ENCODE measurements around the gene KRTAP1-1.
"Not testable (repeated sequence)": the region's sequence is repeated elsewhere in the genome, so short reads cannot be mapped to it uniquely, and the experiment has no call there.

KRTAP1-1 gene

DNA sequence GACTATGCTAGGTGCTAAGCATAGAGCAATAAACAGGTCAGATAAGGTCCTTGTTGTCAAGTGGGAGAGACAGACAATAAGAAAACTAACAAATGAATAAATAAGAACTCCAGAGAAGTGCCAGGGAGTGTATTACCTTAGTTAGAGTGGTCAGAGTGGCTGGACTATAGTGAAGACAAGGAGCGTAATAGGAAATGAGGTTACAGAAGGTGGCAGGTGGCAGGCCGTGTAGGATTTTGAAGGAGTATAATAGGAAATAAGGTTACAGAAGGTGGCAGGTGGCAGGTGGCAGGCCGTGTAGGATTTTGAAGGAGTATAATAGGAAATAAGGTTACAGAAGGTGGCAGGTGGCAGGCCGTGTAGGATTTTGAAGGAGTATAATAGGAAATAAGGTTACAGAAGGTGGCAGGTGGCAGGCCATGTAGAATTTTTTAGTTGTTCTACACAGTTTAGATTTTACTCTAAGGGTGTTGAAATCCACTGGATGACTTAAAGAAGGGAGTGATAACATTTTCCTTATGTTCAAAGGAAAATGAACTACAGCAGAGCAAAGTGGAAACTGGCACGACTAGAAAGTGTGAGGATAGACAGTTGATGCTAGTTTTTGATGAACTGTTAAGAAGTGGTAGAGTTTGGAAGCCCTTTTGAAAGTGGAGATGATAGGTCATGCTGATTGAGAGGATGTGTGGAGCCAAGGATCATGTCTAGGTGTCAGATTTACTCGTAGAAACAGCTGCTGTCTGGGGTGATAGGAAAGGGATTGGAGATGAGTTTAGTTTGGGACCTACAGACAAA, 28.7 kb downstream of the KRTAP1-1 start:
- DNase-seq (ENCODE audit: low read depth in 2 of 2), result no peak

GRCh38 chr17:41010441-41010840, 30.8 kb downstream of the KRTAP1-1 start:
- DNase-seq (ENCODE audit: low read depth in 2 of 2), result no peak

DNA sequence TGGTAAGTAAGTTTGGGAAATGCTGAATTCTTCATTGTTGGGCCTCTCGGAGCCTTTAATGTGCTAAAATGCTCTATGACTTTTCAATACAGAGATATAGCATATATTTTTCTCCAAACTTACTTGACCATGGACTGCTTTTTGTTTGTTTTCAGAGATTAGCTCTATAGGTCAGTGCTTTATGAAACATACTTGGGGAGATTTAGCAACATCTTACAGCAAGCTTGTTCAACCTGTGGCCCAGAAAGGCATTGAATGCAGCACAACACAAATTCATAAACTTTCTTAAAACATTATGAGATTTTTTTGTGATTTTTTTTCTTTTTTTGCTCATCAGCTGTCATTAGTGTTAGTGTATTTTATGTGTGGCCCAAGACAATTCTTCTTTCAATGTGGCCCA, 31.3 kb downstream of the KRTAP1-1 start:
- DNase-seq (ENCODE audit: low read depth in 2 of 2), result no peak

DNA sequence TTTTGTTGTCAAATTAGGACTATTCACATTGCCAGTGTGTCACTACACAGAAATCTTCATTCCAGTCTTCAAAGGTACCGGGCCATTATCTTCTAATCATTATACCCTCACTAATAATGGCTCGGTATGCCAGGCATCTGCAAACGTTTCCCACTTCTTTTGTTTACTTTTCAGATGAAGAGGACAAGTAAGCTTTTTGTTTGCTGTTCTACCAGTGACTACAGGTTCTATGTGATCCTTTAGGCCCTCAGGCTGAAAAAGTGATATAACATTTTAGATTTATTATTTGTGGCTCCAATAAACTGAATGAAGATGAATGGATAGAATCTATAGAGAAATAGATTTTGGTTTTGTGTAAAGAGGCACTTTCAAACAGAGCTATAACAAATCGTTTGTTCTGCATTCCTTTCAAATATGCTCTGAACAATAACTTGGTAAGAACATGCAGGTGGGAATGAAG, 31.9 kb downstream of the KRTAP1-1 start:
- no peak for DNase-seq (ENCODE audit: low read depth in 2 of 2)

DNA sequence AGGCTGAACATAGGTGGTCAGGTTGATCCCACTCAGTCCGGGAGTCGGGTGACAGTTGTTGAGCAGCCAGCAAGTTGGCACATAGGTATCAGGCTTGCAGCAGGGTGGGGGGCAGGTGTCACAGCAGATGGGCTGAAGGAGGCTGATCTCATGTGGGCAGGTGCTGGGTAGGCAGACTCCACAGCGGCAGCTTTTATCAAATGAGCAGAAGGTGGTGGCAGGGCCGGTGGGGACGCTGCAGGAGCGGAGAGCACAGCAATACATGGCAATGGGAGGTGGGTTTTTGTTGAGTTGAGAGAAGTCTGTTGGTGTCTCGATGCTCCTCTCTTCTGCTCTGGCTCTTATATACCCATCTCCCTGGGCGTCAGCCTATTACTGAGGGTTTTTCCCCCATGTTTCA, 32.4 kb downstream of the KRTAP1-1 start, which contains the start of gene KRTAP3-1:
Gene KRTAP3-1 (minus strand): TSS at position 318 of the 400 bp plus-strand sequence. CDS start 54 bp downstream, at position 264.
- DNase-seq (ENCODE audit: low read depth in 2 of 2), result no peak

- no peak for DNase-seq (ENCODE audit: low read depth in 2 of 2)
Measured at GRCh38 chr17:41004397-41004796, 36.9 kb downstream of the KRTAP1-1 start.

DNA sequence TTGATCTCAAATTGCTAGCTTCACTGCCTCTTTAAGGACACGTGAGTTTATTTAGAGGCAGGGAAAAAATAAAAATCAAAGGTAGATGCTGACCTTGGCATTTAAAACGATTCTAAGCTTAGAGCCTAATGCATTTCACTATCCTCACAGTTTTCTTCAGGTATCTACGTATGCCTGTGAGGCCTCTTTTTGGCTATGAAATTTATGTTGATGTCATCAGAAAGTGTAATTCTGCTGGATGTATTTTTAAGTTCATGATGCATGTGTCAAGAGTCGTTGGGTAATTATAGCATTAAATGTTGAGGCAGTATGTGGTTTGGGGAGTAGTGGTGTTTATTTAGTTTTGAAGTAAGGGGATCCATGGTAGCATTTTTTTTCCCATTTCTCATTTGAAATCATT, 37.3 kb downstream of the KRTAP1-1 start:
- no peak for DNase-seq (ENCODE audit: low read depth in 2 of 2)

DNA sequence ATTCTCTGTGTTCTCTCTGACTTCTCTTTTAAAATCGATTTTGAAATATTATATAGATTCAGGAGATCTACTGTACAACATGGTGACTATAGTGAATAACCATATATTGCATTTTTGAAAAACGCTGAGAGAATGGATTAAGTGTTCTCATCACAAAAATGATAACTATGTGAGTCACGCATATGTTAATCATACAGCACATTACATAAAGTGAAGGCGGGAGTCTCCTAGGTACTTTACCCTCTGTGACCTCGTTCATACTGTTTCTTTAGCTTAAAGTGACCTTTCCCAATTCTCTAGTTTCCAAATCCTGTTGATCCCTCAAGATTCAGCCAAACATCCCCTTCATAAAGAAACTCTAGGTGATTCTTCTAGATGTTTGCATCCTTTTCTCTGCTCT, 38.4 kb downstream of the KRTAP1-1 start:
- DNase-seq (ENCODE audit: low read depth in 2 of 2), result no peak

- DNase-seq (ENCODE audit: low read depth in 2 of 2), result no peak
Measured at GRCh38 chr17:41001795-41002194, 39.5 kb downstream of the KRTAP1-1 start.

DNA sequence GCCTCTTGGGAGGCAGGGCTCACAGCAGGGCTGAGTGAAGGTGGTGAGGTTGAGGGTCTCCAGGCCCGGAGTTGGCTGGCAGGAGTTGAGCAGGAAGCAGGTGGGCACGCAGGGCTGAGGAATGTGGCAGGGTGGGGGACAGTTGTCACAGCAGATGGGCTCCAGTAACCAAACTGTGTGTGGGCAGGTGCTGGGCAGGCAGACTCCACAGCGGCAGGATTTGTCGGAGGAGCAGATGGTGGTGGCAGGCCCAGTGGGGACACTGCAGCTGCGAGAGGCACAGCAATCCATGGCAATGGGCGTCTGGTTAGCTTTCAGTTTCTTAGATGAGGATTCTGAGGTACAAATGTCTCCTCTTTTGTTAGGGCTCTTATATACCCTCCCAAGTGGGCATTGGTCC, 41.7 kb downstream of the KRTAP1-1 start, which contains the start of gene KRTAP3-2:
Gene KRTAP3-2 (minus strand): TSS at position 344 of the 400 bp plus-strand sequence. CDS start 53 bp downstream, at position 291.
- not testable (repeated sequence) for DNase-seq (ENCODE audit: low read depth in 2 of 2)

GRCh38 chr17:40997361-40997760, 43.9 kb downstream of the KRTAP1-1 start:
- DNase-seq (ENCODE audit: low read depth in 2 of 2), result no peak

- no peak for DNase-seq (ENCODE audit: low read depth in 2 of 2)
Measured at GRCh38 chr17:40996829-40997228, 44.4 kb downstream of the KRTAP1-1 start.

DNA sequence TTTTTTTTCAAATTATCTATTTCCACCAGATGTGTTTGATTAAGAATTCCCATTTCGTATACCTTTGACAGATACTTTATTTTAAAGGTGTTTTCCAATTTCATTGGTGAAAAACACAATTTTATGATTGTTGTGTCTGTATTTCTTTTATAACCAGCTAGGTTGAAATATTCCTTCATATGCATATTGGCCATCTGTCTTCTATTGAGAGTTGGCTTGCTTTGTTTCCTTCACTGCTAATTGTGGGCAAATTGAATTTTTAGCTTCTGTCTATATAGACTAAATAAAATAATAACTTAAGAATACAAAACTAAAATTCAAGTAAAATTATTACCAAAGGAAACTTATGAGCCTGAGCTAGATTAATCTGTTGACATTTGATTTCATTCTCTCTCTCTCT, 46.1 kb downstream of the KRTAP1-1 start:
- DNase-seq (ENCODE audit: low read depth in 2 of 2), result no peak

DNA sequence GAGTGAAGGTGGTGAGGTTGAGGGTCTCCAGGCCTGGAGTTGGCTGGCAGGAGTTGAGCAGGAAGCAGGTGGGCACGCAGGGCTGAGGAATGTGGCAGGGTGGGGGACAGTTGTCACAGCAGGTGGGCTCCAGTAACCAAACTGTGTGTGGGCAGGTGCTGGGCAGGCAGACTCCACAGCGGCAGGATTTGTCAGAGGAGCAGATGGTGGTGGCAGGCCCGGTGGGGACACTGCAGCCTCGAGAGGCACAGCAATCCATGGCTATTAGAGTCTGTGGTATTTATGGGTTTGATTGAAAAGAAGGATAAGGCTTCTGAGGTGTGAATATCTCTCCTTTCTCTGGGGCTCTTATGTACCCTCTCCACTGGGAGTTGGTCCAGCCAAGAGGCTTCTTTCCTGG, 47.4 kb downstream of the KRTAP1-1 start, which contains the start of gene KRTAP3-3:
Gene KRTAP3-3 (minus strand): TSS at position 326 of the 400 bp plus-strand sequence. CDS start 67 bp downstream, at position 259.
- no peak for DNase-seq (ENCODE audit: low read depth in 2 of 2)

DNA sequence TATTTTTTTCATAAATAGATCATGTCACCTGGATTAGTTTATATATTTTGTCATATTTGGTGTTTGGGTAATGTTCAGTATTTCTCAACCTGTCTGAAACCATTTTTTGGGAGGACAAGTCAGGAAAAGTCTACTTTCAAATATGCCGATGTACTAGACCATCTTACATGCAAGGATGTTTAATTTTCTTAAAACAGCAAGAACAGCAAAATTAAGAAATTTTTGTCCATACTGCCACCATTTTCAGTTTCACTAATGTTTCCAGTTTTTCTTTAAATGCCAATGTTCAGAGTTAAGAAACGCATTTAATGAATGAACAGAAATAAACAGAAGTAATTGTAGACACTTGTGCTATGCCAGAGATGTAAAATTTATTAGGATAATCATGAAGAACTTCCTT, 48.2 kb downstream of the KRTAP1-1 start:
- DNase-seq (ENCODE audit: low read depth in 2 of 2), result no peak

- no peak for DNase-seq (ENCODE audit: low read depth in 2 of 2)
Measured at GRCh38 chr17:40992666-40993065, 48.6 kb downstream of the KRTAP1-1 start.
